Caco-2 (cell line): ENCODE measurements around the gene SERF1B. TPM values are rescaled to one million over a fixed set of nuclear protein-coding genes. Genes with fewer than 3 reads are reported as not detected.
"Not testable (repeated sequence)": the region's sequence is repeated elsewhere in the genome, so short reads cannot be mapped to it uniquely, and the experiment has no call there.

Source experiments
- Bru-seq: library from RNA; stranded (reverse); fragments of 400-500 nt; gene quantifications from one replicate; lab custom pipeline; 2021; lab: Mats Ljungman, UMichigan
- BruChase-seq, 2 experiments: library from RNA; stranded (reverse); fragments of 400-500 nt; gene quantifications; one replicate each; lab custom pipeline; 2021; lab: Mats Ljungman, UMichigan
- BruUV-seq: library from RNA; stranded (reverse); fragments of 400-500 nt; replicated peaks from 2 replicates; lab custom pipeline; 2021; lab: Mats Ljungman, UMichigan
- CTCF ChIA-PET: fragments of 300-600 bp; sonication (Branson Sonifier 250); formaldehyde crosslinking; loops from one replicate; lab custom pipeline; 2022; ENCODE audit warnings: antibody characterized with exemption; lab: Charles Lee
- POLR2A ChIA-PET: fragments of 300-600 bp; sonication (Branson Sonifier 250); formaldehyde crosslinking; loops from one replicate; lab custom pipeline; 2022; ENCODE audit warnings: antibody characterized with exemption; lab: Charles Lee
- DNase-seq, 2 experiments: peaks; one replicate each; pipeline versions ENCODE4 v3.0.0 to v3.0.0-alpha.2; 2020 to 2022
- H3K27me3 ChIP-seq: replicated peaks from 2 replicates; pipeline ENCODE4 v1.6.0; 2011; ENCODE audit warnings: low read length; ENCODE audit not compliant: control insufficient read depth, insufficient read depth
- H3K36me3 ChIP-seq: 2 replicates; pipeline ENCODE4 v1.5.1; 2011; ENCODE audit warnings: low read length; ENCODE audit not compliant: control insufficient read depth, insufficient read depth
- H3K4me1 ChIP-seq: fragments of 250-450 bp; sonication (Bioruptor Pico); 2 replicates; pipeline ENCODE4 v1.5.1; 2020; ENCODE audit warnings: mild to moderate bottlenecking
- H3K4me3 ChIP-seq: 2 replicates; pipeline ENCODE4 v1.5.1; 2011; ENCODE audit warnings: low read depth, mild to moderate bottlenecking, control low read depth, low read length
- H3K9me3 ChIP-seq: fragments of 250-450 bp; sonication (Bioruptor Pico); 2 replicates; pipeline ENCODE4 v1.5.1; 2020; ENCODE audit warnings: mild to moderate bottlenecking, moderate library complexity
- H3K27ac Mint-ChIP-seq: one replicate; pipeline ENCODE4 v1.8.0; 2022; ENCODE audit warnings: mixed read lengths; ENCODE audit not compliant: unreplicated experiment
- H3K27me3 Mint-ChIP-seq: one replicate; pipeline ENCODE4 v1.8.0; 2022; ENCODE audit warnings: mixed read lengths; ENCODE audit not compliant: insufficient read depth, unreplicated experiment
- H3K36me3 Mint-ChIP-seq: one replicate; pipeline ENCODE4 v1.8.0; 2022; ENCODE audit warnings: mild to moderate bottlenecking, mixed read lengths; ENCODE audit not compliant: insufficient read depth, unreplicated experiment
- H3K4me1 Mint-ChIP-seq: one replicate; pipeline ENCODE4 v1.8.0; 2022; ENCODE audit warnings: low read depth, mixed read lengths; ENCODE audit not compliant: unreplicated experiment
- H3K4me3 Mint-ChIP-seq: one replicate; pipeline ENCODE4 v1.8.0; 2022; ENCODE audit warnings: mild to moderate bottlenecking, moderate library complexity, mixed read lengths; ENCODE audit not compliant: unreplicated experiment
- H3K9me3 Mint-ChIP-seq: one replicate; pipeline ENCODE4 v1.8.0; 2022; ENCODE audit warnings: mixed read lengths; ENCODE audit not compliant: unreplicated experiment
- intact Hi-C: fragments of 100-400 bp; cut with micrococcal nuclease; formaldehyde crosslinking; loops from one replicate; pipeline ENCODE4 v1.10.0; 2022; ENCODE audit not compliant: unreplicated experiment
- long read RNA-seq: library from polyadenylated mRNA; stranded (forward); transcript quantifications from one replicate; pipeline ENCODE4 v2.0.0, GENCODE V29; 2022
- total RNA-seq: library from RNA; stranded (reverse); gene quantifications from 2 replicates; pipeline ENCODE4 v1.2.3, GENCODE V29; 2022

The SERF1B gene
- total RNA-seq (38.1 and 38.5 TPM in 2 replicates), Bru-seq, nascent RNA (percentile 40 among the genes with signal in this experiment), BruChase-seq, experiment 1, labeled RNA remaining after a 2-hour chase (percentile 39 among the genes with signal in this experiment), BruChase-seq, experiment 2, labeled RNA remaining after a 6-hour chase (percentile 38 among the genes with signal in this experiment)
- long read RNA-seq, transcript SERF1B-202 (3 exons, 703 nt): major isoform, 25 of 29 reads
- long read RNA-seq, partial matches to known transcripts: 0 of 29 reads
- long read RNA-seq, other reads (novel, unspliced or antisense): 1 of 29 reads

DNA sequence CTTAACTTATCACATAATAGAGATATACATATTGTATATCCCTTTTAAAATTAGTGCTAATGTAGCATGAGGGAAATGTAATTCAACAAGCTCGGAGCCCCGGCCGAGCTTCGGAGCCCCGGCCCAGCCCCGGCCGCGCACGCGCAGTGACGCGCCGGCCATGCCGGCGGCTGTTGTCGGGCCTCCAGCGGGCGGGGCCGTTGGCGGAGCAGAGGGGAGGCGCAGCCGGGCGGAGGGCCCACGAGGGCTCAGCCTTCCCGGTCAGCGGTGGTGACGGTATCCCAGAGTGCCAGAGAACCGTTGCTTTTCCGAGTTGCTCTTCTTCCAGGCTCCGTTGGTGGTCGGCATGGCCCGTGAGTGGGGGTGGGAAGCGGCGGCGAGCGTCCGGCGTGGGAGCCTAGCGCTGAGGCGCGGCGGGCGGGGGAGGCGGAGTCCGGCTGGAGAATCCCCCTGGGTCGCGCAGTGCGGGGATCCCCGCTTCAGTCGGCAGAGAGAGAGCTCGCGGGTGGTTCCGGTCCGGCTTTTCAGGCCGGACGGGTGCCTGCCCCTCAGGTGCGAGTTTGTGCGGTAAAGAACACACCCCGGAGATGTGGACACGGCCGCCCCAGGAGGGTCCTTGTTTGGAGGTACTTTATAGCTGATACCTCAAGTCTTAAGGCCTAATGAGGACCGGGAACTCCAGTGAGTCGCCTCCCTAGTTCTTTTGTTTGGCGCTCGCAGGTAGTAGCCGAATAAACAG, at the start of gene SERF1B:
SERF1B (plus strand) TSS at position 146 of the 739 bp plus-strand sequence; CDS start at position 347, 201 bp downstream.
- H3K36me3 Mint-ChIP-seq, H3K4me3 ChIP-seq, BruUV-seq, intact Hi-C loops, H3K27ac Mint-ChIP-seq, H3K27me3 ChIP-seq, H3K4me1 ChIP-seq, DNase-seq, H3K4me1 Mint-ChIP-seq, H3K4me3 Mint-ChIP-seq, CTCF ChIA-PET, H3K27me3 Mint-ChIP-seq, POLR2A ChIA-PET, H3K36me3 ChIP-seq, H3K9me3 Mint-ChIP-seq, H3K9me3 ChIP-seq: not testable (repeated sequence)

- H3K4me1 Mint-ChIP-seq, BruUV-seq, POLR2A ChIA-PET, H3K4me3 Mint-ChIP-seq, H3K36me3 ChIP-seq, H3K36me3 Mint-ChIP-seq, H3K9me3 Mint-ChIP-seq, H3K4me1 ChIP-seq, H3K27ac Mint-ChIP-seq, H3K27me3 Mint-ChIP-seq, DNase-seq, H3K9me3 ChIP-seq, CTCF ChIA-PET, intact Hi-C loops, H3K27me3 ChIP-seq, H3K4me3 ChIP-seq: not testable (repeated sequence)
Measured at GRCh38 chr5:69991713-69992112, 33.3 kb upstream of the SERF1B start.

DNA sequence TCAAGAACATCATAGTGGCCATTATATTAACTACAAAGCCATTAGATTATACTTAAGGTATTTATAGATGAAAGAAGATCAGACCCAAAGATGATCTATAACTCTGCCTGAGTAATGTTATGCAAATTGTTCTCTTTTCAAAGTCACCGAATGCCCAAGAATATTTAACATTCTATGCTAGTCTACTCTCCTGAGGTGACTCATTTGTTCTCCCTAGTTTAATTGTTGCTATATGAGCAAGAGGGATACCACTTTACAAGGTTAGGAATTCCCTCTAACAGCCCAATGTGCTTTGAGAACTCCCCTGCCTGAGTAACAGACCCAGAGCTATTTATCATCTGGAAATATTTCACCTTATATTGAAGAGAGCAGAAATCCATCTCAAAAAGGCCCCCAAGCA, 29.5 kb upstream of the SERF1B start:
- H3K4me1 Mint-ChIP-seq, H3K9me3 Mint-ChIP-seq, CTCF ChIA-PET, BruUV-seq, DNase-seq, POLR2A ChIA-PET, H3K4me3 ChIP-seq, intact Hi-C loops, H3K4me1 ChIP-seq, H3K9me3 ChIP-seq, H3K27me3 ChIP-seq, H3K36me3 Mint-ChIP-seq, H3K36me3 ChIP-seq, H3K27ac Mint-ChIP-seq, H3K4me3 Mint-ChIP-seq, H3K27me3 Mint-ChIP-seq: not testable (repeated sequence)

- H3K4me1 ChIP-seq, H3K9me3 ChIP-seq, DNase-seq, H3K36me3 ChIP-seq, H3K27me3 Mint-ChIP-seq, intact Hi-C loops, POLR2A ChIA-PET, H3K9me3 Mint-ChIP-seq, BruUV-seq, H3K4me1 Mint-ChIP-seq, CTCF ChIA-PET, H3K27me3 ChIP-seq, H3K27ac Mint-ChIP-seq, H3K4me3 ChIP-seq, H3K36me3 Mint-ChIP-seq, H3K4me3 Mint-ChIP-seq: not testable (repeated sequence)
Measured at GRCh38 chr5:70020660-70021059, 4.4 kb upstream of the SERF1B start.

DNA sequence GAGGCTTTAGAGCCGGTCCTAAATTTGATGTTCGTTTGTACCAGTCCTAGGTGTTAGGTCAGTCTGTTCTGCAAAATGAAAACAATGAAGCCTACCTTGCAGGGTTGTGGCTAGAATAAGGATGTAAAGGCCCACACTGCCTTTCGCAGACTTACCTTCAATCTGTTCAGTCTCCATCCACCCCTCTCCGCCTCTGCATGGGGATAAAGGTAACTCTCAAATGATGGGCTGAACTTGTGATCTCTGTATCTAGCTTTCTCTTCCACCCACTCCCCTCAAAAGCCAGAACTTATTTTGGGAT, 744 bp downstream of the SERF1B start:
- POLR2A ChIA-PET, H3K36me3 ChIP-seq, CTCF ChIA-PET, BruUV-seq, H3K9me3 ChIP-seq, H3K4me3 ChIP-seq, H3K27me3 ChIP-seq, H3K27ac Mint-ChIP-seq, H3K4me3 Mint-ChIP-seq, intact Hi-C loops, H3K4me1 Mint-ChIP-seq, H3K36me3 Mint-ChIP-seq, DNase-seq, H3K27me3 Mint-ChIP-seq, H3K9me3 Mint-ChIP-seq, H3K4me1 ChIP-seq: not testable (repeated sequence)

DNA sequence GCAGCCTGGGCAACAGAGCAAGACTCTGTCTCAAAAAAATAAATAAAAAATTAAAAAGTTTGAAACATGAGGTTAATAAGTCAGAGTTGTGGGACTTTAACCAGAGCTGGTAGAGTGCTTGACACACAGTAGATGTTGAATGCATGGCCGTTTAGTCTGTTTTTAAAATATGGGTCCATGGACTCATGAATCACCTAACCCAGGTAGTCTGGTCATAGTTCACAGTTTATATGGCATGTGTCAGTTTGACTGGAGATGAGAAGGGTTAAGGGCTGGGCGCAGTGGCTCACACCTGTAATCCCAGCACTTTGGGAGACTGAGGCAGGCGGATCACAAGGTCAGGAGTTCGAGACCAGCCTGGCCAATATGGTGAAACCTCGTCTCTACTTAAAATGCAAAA, 6.2 kb downstream of the SERF1B start:
- H3K27me3 Mint-ChIP-seq, H3K36me3 Mint-ChIP-seq, H3K36me3 ChIP-seq, H3K9me3 ChIP-seq, H3K27ac Mint-ChIP-seq, H3K4me3 Mint-ChIP-seq, CTCF ChIA-PET, intact Hi-C loops, H3K4me1 ChIP-seq, H3K4me3 ChIP-seq, H3K9me3 Mint-ChIP-seq, POLR2A ChIA-PET, BruUV-seq, H3K27me3 ChIP-seq, DNase-seq, H3K4me1 Mint-ChIP-seq: not testable (repeated sequence)

GRCh38 chr5:70041411-70041810, 16.4 kb downstream of the SERF1B start:
- H3K4me1 Mint-ChIP-seq, POLR2A ChIA-PET, H3K27me3 ChIP-seq, H3K27ac Mint-ChIP-seq, H3K9me3 Mint-ChIP-seq, H3K36me3 Mint-ChIP-seq, H3K4me3 Mint-ChIP-seq, H3K4me3 ChIP-seq, H3K9me3 ChIP-seq, H3K4me1 ChIP-seq, H3K27me3 Mint-ChIP-seq, H3K36me3 ChIP-seq, DNase-seq, CTCF ChIA-PET, intact Hi-C loops, BruUV-seq: not testable (repeated sequence)
